Measurements from ENCODE around the gene ALKBH5.

- TF ChIP-seq ZNF449 (CRISPR knock-in tag; IDR thresholded peaks at IDR 0.05) (no peak), CTCF (IDR thresholded peaks at IDR 0.05 in 2 of 3, conservative IDR thresholded peaks at IDR 0.05 in 1 of 3; ENCODE audit: insufficient read depth in 2 of 3, low read depth in 1 of 3, low read length in 3 of 3) (peak in 2 of 3 experiments; percentile 8 to 12; a peak in 1 of 6 replicates), HDAC2 (IDR thresholded peaks at IDR 0.05) (no peak), EZH2 (IDR thresholded peaks at IDR 0.05; ENCODE audit: borderline replicate concordance, low read depth, low read length) (no peak), TSHZ1 (CRISPR knock-in tag; IDR thresholded peaks at IDR 0.05) (no peak), ATF2 (CRISPR knock-in tag; IDR thresholded peaks at IDR 0.05) (no peak), CREB5 (CRISPR knock-in tag; IDR thresholded peaks at IDR 0.05) (no peak), RCOR1 (IDR thresholded peaks at IDR 0.05; ENCODE audit: borderline replicate concordance in 1 of 2, low read depth in 2 of 2, low read length in 2 of 2) (no peak), NBN (IDR thresholded peaks at IDR 0.05; ENCODE audit: low read depth) (no peak)
These were observed 759 bp downstream of the ALKBH5 start for GRCh38 chr17:18184143-18185031.
